ENCODE data around the gene ACOT13.
"Not testable (repeated sequence)": the region's sequence is repeated elsewhere in the genome, so short reads cannot be mapped to it uniquely, and the experiment has no call there.

ACOT13 gene

GRCh38 chr6:24692415-24692814 lies 25.5 kb downstream of the ACOT13 start:
- DNase-seq (ENCODE audit: low read depth in 2 of 2): no peak

- DNase-seq (ENCODE audit: low read depth in 2 of 2): no peak
Measured at GRCh38 chr6:24692848-24693592, 26.1 kb downstream of the ACOT13 start.

DNA sequence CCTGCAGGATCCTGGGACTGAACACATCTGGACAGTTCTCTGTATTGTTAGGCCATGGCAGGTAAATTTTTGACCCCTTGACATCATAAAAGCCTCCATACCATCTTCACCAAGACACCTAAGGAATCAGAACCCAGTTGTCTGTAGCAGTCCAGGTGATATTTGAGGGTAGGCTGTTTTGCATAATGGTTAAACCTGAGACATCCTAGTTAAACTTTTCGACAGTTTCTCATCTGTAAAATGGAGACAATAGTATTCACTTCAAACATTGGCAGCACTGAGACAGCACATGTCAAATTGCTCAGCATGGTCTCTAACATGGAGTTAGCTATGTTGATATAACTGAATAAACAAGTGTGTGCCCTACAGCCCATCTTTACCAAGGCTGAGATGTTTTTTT lies 27.3 kb downstream of the ACOT13 start:
- no peak for DNase-seq (ENCODE audit: low read depth in 2 of 2)

DNA sequence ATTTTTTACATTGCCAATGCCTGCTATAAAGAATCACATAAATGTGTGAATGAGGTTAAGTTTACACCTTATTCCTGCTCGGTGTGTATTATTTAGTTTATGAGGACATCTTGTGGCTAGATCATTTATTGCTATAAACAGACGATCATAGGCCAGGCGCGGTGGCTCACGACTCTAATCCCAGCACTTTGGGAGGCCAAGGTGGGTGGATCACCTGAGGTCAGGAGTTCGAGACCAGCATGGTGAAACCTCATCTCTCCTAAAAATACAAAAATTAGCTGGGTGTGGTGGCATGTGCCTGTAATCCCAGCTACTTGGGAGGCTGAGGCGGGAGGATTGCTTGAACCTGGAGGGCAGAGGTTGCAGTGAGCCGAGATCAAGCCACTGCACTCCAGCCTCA lies 28.8 kb downstream of the ACOT13 start:
- not testable (repeated sequence) for DNase-seq (ENCODE audit: low read depth in 2 of 2)

- DNase-seq (ENCODE audit: low read depth in 2 of 2): no peak
Measured at GRCh38 chr6:24696097-24696496, 29.2 kb downstream of the ACOT13 start.

GRCh38 chr6:24699521-24700359 lies 32.9 kb downstream of the ACOT13 start:
- DNase-seq (ENCODE audit: low read depth in 2 of 2): no peak

DNA sequence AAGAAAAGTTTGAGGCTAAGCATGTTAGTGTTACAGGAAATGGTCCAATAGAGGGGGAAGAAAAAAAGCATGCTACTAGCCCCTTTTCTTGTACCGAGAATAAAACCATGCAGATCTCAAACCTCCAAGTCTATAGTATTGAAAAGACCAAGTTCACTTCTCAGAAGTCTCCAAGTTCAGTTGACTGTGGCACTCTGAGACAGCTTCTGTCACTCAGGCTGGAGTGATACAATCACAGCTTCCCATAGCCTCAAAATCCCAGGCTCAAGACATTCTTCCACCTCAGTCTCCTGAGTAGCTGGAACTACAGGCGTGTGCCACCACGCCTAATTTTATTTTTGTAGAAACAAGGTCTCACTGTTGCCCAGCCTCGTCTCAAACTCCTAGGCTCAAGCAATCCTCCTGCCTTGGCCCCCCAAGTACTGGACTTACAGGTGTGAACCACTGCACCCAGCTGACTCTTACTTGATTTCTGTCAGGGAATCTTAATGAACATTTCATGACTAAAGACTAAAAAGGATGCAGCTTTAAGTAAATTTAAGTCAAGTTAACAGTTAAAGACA lies 35.9 kb downstream of the ACOT13 start:
- DNase-seq (ENCODE audit: low read depth in 2 of 2): no peak

DNA sequence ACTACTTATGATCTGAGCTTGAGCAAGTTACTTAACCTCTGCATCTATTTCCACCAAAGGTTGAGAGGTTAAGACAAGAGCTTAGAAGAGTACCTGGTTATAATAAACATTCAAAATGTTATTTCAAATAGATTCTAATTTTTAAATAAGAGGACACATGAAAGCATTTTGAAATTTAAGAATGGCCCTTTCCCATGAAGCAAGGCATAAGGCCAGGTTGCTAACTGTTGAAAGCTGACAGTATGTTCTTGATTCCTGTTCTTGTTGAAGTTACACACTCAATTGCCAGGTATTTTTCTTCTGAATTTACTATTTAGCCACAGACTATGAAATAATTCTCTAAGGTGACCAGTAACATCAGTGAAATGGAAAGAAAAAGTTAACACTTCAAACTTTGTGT lies 37.6 kb downstream of the ACOT13 start:
- DNase-seq (ENCODE audit: low read depth in 2 of 2): no peak

- DNase-seq (ENCODE audit: low read depth in 2 of 2): no peak
Measured at GRCh38 chr6:24708612-24709011, 41.7 kb downstream of the ACOT13 start.

DNA sequence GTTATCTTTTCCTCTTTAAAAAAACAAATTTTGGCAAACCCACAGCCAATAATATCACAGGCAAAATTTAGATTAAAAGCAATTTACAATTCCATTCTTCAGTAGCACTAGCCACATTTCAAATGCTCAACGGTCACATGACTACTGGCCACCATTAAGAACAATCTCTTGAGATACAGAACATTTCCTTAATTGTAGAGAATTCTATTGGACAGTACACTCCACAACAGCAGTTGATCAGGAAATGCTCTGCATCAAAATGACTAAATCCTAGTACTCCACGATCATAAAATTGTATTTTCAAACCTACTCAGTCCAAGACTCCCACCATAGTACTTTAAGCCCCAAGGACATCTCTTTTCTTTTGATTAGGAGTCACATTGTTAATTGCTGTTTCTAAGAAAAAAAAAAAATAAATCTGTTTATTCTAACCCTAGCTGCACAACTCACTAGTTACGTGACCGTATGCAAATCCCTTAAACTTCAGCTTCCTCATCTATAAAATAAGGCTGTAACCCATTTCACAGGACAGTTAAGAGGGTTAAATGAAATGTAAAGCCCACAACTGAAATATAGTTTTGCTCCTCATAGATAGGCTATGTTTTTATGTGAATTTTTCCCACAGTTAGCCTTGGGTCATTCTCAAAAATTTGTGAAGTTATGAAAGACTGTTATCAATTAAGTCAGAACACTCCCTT lies 42.3 kb downstream of the ACOT13 start:
- no peak for DNase-seq (ENCODE audit: low read depth in 2 of 2)

DNA sequence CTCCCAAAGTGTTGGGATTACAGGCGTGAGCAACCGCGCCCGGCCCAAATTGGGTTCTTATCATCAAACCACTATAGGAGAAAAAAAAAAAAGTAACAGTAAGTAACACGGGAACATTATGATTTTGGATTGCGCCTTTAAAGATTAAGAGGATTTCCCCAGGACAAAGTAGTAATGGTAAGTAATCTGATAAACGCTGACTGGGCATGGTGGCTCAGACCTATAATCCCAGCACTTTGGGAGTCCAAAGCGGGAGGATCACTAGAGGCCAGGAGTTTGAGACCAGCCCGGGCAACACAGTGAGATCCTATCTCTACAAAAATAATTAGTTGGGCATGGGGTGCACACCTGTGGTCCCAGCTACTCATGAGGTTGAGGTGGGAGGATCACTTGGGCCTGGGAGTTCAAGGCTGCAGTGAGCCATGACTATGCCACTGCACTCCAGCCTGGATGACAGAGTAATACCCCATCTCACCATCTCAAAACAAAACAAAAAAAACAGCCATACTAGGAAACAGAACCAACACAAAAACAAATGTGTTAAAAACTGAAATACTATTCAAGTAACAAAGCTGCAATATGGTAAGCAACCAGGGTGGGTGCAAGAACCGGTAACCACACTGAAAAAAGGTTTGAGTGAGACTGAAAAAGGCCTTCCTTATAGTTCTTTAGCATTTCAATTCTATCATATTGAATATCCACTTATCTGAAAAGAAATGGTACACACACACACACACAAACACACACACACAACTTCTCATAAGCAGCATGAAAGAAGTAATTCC lies 43.8 kb downstream of the ACOT13 start:
- no peak for DNase-seq (ENCODE audit: low read depth in 2 of 2)

GRCh38 chr6:24716602-24717148 lies 49.8 kb downstream of the ACOT13 start:
- not testable (repeated sequence) for DNase-seq (ENCODE audit: low read depth in 2 of 2)

GRCh38 chr6:24718449-24719124 lies 51.7 kb downstream of the ACOT13 start:
- DNase-seq (ENCODE audit: low read depth in 2 of 2): no peak

- DNase-seq (ENCODE audit: low read depth in 2 of 2): peak; percentile 46 to 49
Measured at GRCh38 chr6:24719125-24719971, 52.5 kb downstream of the ACOT13 start, which contains the start of gene C6orf62. TSS of gene C6orf62 (minus strand) at chr6:24719154. CDS start at chr6:24718668, 486 bp downstream.

DNA sequence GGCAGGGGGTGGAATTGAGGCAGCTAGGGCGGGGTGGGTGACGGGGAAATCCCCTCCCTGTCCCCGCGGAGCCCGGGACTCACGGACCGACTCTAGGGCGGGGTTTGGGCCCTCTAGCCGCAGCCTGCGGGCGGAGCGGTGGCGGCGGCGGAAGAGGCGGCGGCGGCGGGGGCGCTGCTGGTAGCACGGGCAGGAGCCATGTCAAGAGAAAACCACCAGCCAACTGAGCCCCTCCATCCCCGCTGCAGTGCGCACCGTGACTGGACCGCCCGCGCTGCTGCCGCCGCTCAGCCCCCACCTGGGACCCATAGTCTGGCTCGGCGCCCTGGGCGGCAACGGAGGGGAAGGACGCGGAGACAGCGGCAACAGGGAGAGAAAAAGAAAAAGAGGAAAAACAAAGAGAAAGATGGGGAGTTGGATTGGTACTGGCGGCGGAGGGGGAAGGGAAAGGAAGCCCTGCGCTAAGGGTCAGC lies 53.3 kb downstream of the ACOT13 start:
- peak; percentile 63 to 67 for DNase-seq (ENCODE audit: low read depth in 2 of 2)

DNA sequence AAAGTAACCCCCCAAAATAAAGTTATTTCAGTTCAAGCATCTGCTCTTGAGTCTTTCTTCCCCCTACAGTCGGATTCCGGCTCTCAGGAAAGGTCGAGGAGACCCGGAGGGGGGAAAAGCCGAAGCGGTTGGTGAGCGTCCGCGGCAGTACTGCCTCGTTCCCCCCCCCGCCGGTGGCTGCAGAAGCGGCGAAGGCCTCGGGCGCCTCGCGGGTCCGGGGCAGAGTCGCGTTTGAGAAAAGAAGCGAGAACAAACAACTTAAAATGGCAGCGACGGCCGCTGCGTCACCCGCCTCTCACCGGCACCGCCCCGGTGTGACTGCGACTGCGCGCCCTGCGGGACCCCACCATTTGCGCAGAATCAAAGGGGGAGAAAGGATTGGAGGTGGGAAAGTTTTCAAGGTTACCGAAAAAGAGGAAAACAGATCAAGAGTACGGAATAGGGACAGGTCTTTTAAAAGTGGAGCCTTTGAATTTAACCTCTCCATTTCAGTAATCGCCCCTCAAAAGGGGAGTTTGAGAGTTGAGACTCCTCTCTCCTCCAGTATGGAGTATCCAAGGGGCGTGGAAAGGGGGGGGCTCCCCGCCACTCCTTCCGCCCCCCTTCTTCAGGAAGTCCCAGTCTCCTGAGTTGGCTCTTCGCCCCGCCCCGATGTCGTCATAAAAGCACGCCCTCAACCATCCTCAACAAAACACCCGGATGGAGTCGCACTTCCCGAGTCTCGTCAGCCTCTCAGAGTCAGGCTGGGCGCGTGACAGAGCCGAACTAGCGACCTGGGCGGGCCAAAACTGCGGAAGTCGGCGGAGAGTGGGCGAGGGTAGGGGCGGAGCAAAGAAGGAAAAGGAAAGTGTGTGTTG lies 54.0 kb downstream of the ACOT13 start:
- peak; percentile 99 to 100 for DNase-seq (ENCODE audit: low read depth in 2 of 2)

- no peak for DNase-seq (ENCODE audit: low read depth in 2 of 2)
Measured at GRCh38 chr6:24721461-24722215, 54.8 kb downstream of the ACOT13 start.

DNA sequence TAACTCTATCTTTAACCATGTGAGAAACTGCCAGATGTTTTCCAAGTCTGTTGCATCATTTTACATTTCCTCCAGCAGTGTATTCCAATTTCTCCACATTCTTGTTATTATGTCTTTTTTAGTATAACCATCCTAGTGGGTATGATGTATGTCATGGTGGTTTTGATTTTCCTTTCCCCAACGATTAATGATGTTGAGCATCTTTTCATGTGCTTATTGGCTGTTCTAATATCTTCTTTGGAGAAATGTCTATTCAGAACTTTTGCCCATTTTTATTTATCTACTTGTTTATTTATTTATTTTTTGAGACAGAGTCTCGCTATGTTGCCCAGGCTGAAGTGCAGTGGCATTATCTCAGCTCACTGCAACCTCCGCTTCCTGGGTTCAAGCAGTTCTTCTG lies 56.4 kb downstream of the ACOT13 start:
- DNase-seq (ENCODE audit: low read depth in 2 of 2): no peak

Measured in stimulated activated CD4-positive, alpha-beta T cell treated with anti-CD3 and anti-CD28 coated beads, Interleukin-15, amount 100 ng/mL, for 48 hours (primary cell).